ENCODE results near the gene UGT1A7.

Gene UGT1A7

DNA sequence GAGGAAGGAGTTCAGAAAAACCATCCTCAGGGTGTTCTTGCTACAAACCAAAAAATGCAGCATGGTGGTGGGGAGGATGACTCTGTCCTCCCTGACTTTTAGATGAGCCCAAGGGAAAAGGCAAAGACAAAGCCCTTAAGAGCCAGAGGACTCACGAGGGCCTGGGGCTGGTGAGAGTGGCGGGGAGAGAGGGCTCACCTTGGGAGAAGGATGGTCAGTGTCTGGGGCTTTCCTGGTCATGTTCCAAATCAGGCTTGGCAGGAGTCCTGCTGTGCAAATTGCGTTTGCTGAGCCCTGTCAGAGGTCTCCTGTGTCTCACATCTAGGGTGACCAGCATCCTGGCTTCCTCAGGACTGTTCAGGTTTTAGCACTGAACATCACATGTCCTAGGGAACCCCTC is 83.1 kb downstream of the UGT1A7 start:
- no peak for DNase-seq

DNA sequence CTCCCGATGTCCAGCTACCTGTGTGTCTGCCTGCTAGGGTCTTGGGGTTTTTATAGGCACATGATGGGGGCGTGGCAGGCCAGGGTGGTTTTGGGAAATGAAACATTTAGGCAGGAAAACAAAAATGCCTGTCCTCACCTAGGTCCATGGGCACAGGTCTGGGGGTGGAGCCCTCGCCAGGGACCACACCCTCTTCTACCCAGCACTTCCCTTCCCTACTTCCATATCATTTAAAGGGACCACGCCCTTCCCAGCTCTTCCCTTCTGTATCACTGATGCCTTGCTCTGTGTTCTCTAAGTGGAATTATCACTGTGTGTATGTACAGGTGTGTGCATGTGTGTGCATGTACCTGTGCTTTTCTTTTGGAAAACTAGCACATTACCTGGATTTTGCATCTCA is 84.7 kb downstream of the UGT1A7 start:
- no peak for DNase-seq

DNA sequence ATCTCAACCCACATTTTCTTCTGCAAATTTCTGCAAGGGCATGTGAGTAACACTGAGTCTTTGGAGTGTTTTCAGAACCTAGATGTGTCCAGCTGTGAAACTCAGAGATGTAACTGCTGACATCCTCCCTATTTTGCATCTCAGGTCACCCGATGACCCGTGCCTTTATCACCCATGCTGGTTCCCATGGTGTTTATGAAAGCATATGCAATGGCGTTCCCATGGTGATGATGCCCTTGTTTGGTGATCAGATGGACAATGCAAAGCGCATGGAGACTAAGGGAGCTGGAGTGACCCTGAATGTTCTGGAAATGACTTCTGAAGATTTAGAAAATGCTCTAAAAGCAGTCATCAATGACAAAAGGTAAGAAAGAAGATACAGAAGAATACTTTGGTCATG is 86.4 kb downstream of the UGT1A7 start:
- no peak for DNase-seq

DNA sequence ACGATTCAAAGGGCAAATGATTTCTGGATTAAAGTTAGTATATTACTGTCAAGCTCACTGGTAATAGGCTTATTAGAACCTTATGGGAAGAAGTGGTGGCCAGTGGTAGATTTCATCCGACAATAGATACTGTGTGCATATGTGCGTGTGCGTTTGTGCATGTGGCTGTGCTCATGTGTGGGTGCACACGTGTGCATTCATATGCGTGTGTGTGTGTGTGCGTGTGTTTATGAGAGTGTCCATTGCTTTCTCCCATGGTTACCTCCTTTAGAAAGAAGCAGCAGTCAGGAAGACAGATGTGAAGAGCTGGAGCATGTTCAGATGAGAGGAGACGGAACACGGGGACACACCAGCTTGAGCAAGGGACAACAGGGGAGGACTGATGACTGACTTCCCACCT is 87.6 kb downstream of the UGT1A7 start:
- DNase-seq, result no peak

DNA sequence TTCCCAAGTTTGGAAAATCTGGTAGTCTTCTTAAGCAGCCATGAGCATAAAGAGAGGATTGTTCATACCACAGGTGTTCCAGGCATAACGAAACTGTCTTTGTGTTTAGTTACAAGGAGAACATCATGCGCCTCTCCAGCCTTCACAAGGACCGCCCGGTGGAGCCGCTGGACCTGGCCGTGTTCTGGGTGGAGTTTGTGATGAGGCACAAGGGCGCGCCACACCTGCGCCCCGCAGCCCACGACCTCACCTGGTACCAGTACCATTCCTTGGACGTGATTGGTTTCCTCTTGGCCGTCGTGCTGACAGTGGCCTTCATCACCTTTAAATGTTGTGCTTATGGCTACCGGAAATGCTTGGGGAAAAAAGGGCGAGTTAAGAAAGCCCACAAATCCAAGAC is 90.5 kb downstream of the UGT1A7 start:
- no peak for DNase-seq

DNA sequence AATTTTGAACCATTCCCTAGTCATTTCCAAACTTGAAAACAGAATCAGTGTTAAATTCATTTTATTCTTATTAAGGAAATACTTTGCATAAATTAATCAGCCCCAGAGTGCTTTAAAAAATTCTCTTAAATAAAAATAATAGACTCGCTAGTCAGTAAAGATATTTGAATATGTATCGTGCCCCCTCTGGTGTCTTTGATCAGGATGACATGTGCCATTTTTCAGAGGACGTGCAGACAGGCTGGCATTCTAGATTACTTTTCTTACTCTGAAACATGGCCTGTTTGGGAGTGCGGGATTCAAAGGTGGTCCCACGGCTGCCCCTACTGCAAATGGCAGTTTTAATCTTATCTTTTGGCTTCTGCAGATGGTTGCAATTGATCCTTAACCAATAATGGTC is 90.9 kb downstream of the UGT1A7 start:
- DNase-seq, result no peak

DNA sequence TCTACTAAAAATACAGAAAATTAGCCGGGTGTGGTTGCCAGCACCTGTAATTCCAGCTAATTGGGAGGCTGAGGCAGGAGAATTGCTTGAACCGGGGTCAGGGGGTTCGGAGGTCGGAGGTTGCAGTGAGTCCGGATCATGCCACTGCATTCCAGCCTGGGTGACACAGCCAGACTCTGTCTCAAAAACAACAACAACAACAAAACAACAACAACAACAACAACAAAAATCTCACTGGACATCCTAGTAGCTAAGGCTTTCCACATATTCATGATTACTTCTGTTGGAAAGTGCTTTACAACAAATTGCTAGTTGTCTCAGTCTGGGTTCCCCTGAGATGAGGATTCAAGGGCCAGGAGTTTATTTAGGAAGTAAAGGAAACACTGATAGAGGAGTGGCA is 92.2 kb downstream of the UGT1A7 start:
- DNase-seq, result no peak

DNA sequence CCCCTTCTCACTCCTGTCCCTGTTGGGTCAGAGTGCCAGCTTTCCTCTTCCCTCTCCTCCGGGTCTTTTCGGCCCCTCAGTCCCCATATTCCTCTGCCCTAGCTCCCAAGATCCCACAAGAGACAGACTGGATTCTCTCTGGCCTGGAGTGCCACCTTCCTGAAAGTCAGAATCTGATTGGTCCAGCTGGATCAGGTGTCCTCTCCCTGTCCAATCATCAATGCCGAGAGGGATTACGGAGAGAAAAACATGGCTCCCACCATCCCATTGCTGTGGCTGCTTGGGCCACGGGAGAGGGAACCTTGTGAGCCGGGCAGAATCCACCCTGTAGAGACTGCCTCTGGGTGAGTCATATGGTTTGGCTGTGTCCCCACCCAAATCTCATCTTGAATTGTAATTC is 93.7 kb downstream of the UGT1A7 start:
- DNase-seq, result no peak

DNA sequence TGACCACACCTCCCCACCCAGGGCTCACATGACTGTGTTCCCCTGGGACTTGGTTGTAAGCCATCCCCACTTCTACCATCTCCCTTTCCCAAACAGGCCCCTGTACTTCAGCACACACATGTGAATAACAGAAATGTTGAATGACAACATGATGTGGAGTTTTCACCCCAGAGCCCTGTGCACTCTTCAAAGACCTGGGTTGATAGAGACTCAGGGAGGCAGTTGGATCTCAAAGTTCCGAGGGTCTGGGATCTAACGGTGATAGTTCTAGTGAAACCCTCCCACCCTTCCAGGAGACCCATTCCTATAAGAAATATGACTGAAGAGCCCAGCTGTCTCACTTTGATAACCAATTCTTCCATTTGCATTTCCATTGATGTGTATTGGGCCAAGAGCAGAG is 96.3 kb downstream of the UGT1A7 start, which contains the start of gene MROH2A:
Gene MROH2A, plus strand, starts transcription at position 301 of the 400 bp plus-strand sequence. CDS start 1,029 bp downstream, outside the sequence.
- no peak for DNase-seq

DNA sequence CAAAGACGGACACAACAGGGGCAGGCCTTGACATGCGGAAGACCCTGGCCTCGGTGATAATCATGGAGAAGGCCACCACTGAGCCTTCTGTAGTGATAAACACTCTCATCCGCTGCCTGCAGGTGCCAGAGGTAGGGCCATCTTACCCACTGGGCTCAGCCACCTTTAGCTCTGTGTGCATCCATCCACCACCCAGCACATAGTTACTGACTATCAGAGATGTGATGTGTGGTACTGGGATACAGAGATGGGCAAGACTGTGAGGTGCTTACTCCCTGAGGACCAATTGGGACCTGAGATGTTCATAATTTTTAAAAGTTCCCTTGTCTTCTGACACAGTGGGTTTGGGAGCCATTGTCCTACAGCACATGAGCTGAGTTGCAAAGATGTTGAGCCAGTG is 98.0 kb downstream of the UGT1A7 start:
- DNase-seq, result no peak

DNA sequence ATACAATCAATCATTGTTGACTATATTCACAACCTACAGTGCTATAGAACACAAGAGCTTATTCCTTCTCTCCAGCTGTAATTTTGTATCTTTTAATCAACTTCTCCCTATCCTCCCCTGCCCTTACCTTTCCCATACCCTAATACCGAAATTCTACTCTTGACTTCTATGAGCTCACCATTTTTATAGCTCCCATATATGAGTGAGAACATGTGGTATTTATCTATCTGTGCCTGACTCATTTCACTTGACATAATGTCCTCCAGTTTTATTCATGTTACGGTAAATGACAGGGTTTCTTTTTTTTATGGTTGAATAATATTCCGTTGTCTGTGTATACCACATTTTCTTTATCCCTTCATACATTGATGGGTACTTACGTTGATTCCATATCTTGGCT is 99.1 kb downstream of the UGT1A7 start:
- DNase-seq, result no peak

DNA sequence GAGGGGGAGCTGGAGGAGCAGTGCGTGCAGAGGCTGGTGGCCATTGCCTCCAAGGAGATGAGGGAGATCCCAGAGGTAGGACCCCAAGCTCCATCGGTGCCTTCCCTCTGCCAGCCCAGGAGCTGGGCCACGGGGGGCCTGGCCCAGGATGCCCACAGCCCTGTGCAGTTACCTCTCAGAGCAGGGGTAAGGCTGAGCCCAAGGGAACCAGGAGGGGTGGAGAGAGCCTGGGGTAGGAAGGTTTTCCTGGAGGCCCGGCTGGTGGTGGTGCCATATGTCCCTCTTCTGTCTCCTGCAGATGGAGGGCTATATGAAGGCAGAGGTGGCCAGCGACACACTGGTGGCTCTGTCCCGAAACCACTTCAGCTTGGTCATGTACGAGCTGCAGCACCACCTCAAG is 107.9 kb downstream of the UGT1A7 start:
- DNase-seq, result no peak

DNA sequence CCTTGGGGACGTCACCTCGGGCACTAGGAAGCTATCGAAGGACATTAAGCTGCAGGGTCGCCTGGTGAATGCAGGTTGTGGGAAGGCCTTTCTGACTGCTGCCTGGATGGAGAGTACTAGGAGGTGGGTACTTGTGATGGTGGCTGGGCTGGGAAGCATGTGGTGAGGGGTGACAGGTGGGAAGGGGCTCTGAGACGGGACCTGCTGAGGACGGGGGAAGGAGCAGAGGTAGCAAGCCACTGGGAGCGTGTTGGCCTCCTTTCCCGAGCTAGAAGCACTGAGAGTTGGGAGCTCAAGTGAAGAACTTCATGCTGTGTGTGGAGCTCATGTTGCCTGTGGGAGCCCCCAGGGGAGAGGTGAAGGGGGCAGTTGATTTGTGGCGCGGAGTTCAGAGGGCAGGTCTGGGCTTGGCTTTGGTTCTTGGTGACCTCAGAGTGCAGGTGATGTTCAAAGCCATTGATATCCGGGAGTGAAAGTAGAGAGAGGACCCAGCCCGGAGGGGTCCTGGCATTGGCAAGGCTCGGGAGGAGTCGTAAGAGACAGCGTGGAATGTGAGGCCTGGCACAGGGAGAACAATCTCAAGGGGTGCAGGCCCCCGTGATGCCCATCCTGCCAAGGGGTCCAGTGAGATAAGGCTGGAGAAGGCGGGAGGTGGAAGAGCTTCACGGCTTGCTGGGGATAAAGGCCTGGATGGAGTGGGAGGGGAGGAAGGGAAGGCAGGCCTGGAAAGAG is 109.6 kb downstream of the UGT1A7 start:
- no peak for DNase-seq

DNA sequence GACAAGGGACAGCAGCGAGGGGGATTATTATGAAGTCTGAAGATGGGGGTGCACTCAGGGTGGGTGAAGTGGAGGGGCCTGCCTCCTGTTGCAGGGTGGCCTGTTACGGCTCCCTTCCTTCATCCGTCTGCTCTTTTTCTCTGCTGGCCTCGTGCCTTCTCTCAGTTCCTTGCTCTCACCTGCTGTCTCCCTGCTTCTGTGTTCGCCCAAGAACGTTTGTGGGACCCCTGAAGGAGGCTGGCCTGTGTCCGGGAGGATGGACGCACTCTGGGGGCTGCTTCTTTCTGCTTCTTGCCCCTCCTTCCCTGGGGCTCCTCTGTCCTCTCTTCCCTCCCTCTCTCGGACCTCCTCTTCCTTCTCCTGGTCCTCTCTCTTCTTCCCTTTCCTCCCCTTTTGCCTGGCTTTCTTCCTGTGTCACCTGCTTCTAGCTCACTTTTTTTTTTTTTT is 110.2 kb downstream of the UGT1A7 start:
- DNase-seq, result no peak

DNA sequence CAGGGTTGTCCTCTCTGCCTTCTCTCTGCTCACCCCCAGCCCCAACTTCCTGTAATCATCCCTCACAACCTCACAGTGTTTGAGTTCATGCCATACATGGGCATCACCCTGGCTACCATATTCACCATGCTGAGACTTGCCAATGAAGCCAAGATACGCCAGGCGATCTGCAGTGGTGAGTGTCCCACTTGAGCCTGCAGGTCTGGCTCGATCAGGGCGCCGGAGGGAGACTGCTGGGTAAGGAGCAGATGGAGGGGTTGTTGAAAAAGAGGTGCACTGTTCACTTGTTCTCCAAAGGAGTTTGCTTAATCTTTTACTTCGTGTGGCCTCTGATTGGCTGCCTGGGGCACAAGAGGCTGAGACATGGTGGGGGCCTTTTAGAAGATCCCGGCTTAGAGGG is 111.0 kb downstream of the UGT1A7 start:
- no peak for DNase-seq

DNA sequence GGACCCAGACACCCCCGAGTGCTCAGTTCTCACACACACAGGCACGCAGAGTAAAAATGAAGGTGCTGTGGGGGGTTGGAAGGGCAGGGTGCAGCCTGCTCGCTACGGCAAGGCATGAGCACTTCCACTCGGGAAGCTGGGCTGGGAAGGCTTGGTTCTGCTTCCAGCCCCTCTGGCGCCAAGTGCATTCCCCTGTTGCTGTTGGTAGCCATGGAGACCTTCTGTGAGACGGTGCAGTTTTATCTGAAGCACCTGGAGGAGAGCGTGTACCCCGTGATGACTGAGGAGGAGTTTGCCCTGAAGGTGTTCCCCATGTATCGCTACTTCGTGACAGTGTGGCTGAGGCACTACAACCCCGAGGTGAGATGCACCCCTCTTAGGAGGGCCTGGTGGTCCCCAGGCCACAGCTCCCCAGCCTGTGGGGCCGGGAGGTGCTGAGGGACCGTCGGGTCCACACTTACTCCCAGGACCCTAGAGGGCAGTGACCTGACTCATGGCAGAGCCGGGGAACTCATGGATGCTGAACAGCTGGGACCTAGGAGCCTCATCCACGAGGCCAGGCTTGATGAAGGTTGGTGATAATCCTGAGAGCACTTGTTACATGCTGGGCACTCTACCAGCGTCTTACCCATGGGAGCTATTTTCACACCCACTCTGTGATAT is 111.9 kb downstream of the UGT1A7 start:
- DNase-seq, result no peak

DNA sequence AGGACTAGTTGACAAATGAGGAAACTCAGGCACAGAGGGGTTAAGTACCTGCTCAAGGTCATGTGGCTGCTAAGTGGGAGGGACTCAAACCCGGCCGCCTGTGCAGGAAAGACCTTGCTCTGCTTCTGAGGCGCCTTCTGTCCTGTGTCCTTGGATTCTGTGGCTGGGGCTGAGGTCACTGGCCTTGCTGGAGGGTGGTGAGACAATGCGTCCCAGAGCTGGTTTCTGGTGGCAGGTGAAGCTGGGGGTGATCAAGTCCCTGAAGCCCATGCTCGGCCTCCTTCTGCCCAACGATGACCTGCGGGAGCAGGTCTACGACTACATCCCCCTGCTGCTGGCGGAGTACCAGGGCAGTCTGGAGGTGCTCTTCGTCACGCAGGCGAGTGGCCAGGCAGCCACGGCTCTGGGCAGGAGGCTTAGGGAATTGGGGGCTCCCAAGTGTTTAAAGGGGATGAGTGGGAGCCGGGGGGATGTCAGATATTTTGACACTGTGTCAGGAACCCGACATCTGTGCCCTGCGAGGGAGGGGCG is 112.5 kb downstream of the UGT1A7 start:
- no peak for DNase-seq

DNA sequence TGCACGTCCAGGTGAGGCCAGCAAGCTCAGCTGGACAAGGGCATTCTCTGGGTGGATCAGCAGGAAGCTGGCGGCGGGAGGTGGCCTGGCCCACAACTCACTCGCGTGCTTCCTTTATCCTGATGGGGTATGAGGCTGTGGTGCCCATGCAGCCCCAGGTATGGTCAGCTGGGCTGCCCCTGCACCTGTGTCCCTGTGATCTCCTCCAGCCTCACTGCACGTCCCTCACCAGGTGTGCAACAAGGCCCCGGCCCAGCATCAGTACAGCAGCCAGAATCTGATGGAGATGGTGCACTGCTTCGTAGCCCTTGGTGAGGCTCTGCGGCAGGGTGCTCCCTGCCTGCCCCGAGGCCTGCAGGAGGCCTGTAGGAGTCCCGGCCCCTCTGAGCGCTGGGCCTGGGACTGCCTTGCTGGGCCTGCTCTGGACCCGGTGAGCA is 114.1 kb downstream of the UGT1A7 start:
- no peak for DNase-seq

DNA sequence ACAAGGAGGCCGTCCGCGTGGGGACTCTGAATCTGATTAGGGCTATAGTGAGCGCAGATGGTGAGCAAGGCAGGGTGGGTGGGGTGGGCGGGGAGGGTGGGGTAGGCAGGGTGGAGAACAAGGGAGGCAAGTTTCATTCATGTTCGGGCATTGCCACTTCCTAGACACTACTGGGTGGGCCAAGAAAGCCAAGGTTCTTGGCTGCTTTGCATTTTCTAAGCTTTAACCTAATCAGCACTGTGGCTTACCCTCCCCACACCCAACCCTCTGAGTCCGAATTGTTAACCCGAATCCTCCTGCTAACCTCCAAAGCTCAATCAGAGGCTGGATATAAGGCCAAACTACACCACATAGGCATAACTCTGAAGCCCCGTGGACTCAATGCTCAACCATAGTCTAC is 114.6 kb downstream of the UGT1A7 start:
- no peak for DNase-seq

DNA sequence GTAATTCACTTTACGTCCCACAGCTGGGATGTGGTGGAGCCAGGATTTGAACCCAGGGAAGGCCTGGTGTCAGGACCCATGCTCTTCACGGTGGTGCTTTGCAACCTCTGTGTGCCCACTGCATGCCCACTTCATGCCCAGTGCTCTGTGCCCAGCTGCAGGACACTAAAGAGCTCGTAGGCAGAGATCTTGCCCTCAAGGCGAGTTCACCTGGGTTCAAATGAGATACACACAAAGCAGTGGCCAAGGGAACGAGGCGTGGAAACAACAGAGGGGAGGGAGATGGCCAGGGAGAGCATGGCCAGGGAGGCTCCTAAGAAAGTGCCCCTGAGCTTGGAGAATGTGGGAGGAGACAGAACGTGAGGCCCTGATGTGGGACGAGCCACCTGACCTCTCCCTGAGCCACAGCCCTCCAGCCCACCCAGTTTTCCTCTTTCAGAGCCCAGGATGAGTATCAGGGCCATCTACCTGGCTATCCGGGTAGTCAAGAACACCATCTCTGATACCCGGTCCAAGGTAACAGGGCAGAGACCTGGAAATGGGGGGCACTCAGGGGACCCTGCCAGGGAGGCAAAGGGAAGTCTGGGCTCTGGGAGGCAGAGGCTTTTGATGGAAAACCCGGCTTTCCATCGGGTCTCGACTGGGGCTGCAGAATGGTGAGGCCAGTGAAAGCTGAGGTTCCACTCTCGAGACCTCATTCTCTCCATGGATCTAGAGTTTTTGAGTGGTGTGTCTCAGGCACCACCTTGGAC is 116.8 kb downstream of the UGT1A7 start:
- no peak for DNase-seq

DNA sequence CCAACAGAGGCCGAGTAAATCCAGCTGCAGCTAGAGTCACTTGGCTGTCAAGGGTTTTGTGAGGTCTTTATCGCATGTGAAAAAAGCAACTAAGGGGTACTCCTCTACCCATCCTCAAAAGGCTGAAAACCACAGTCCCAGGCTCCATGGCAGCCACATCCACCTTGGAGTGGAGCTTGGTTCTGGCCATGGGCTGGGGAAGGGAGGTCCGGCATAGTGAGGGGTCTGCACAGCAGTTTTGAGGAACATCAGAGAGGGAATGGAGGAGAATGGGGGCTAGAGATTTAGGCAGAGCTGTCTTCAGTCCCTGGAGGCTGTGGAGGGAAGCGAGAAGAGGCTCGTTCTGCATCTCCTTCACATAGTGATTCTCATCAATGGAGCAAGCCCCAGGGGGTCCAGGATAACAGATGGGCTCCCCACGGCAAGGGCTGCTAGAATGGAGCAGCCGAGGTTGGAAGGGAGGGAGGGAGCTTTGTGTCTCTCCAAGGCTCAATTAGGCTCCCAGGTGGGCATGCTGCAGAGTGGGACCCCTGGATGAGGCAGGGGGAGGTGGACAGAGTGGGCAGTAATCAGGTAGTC is 117.5 kb downstream of the UGT1A7 start:
- DNase-seq, result no peak

DNA sequence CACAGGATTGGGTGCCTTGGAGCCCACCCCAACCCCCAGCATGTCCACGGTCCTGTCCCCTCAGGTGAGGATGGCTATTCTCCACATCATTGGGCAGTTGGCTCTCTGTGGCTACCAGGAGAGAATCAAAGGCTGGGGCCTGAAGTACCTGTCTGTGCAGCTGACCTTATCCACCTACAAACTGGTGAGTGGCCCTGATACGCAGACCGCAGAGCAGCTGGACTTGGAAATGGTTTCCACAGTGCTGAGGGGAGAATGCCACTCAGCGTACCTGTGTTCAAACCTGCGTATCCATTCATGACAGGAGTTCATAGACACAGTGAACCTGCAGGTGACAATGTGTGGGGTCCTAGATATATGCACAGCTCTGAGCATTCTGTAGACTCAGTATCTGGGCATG is 118.0 kb downstream of the UGT1A7 start:
- no peak for DNase-seq

DNA sequence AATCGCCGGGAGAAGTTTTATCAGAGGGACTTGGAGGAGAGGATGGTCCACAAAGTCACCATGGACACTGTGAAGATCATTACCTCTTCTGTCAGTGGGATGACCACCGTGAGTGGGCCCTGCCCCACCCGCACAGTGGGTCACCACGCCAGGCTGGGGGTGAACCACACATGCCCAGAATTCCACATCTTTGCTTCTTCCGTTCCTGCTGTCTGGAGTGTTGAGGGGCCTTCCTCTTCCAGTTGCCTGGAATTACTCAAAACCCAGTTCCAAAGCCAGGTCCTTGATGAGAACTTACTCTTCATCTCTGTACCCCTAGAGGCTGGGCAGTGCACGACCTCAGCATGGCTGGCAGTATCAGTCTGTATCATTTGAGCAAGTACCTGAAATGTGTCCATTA is 118.5 kb downstream of the UGT1A7 start:
- no peak for DNase-seq
